ENCODE measurements around the gene AKT1.

Gene AKT1

DNA sequence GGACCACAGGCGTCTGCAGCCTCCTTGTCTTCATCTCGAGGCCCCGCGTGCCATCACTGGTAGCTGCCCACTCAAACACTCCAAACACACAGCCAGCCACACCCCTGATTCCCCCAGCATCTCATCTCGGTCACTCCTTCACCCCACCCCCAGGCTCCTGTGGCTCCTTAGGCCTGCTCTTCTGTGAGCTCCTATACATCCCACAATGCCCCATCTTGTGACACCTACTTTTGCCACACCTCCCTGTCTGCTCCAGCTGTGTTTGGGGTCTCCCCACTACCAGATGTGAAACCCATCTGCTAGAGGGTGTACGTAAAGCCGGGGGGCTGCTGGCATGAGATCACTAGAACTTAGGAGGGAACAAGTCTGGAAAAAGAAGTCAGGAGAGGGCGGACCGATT is 4.1 kb downstream of the AKT1 start:
- Histone ChIP-seq H3K9me3 (ENCODE audit: control insufficient read depth, insufficient read depth, low read length) (no peaks in the 10 kb centered on the region), H3K4me3 (ENCODE audit: low read length) (no peak overlapping the region), H3K27me3 (ENCODE audit: control insufficient read depth, low read length) (peaks cover 6% of the 10 kb centered on the region), H4K20me1 (ENCODE audit: control insufficient read depth, insufficient read depth, low read depth, low read length) (peaks cover 14% of the 10 kb centered on the region), H3F3A (ENCODE audit: control insufficient read depth, insufficient read depth) (no peaks in the 10 kb centered on the region), H3K36me3 (ENCODE audit: control insufficient read depth, low read length) (peaks cover 45% of the 10 kb centered on the region), H3K9me2 (replicated peaks; ENCODE audit: control insufficient read depth, low read length) (no peaks in the 10 kb centered on the region), H3K4me2 (ENCODE audit: low read length) (no peak overlapping the region), H3K27ac (ENCODE audit: low read depth, low read length) (no peak overlapping the region), H3K4me1 (ENCODE audit: control insufficient read depth, low read length) (peaks cover 19% of the 10 kb centered on the region), H3K79me2 (ENCODE audit: control insufficient read depth, low read length) (peaks cover 69% of the 10 kb centered on the region)
- no peak for TF ChIP-seq CTCF (IDR thresholded peaks at IDR 0.05; ENCODE audit: low read depth, low read length, poor library complexity, severe bottlenecking)
- no peak for TF ChIP-seq EZH2phosphoT487 (IDR thresholded peaks at IDR 0.05; ENCODE audit: borderline replicate concordance, low read length)

- Histone ChIP-seq H3K79me2 (ENCODE audit: control insufficient read depth, low read length) (peaks cover 69% of the 10 kb centered on the region), H4K20me1 (ENCODE audit: control insufficient read depth, insufficient read depth, low read depth, low read length) (peaks cover 14% of the 10 kb centered on the region), H3K27ac (ENCODE audit: low read depth, low read length) (no peak overlapping the region), H3K9me3 (ENCODE audit: control insufficient read depth, insufficient read depth, low read length) (no peaks in the 10 kb centered on the region), H3K27me3 (ENCODE audit: control insufficient read depth, low read length) (no peaks in the 10 kb centered on the region), H3K9me2 (replicated peaks; ENCODE audit: control insufficient read depth, low read length) (no peaks in the 10 kb centered on the region), H3K36me3 (ENCODE audit: control insufficient read depth, low read length) (peaks cover 45% of the 10 kb centered on the region), H3K4me3 (ENCODE audit: low read length) (no peak overlapping the region), H3F3A (ENCODE audit: control insufficient read depth, insufficient read depth) (no peaks in the 10 kb centered on the region), H3K4me1 (ENCODE audit: control insufficient read depth, low read length) (peaks cover 12% of the 10 kb centered on the region), H3K4me2 (ENCODE audit: low read length) (no peak overlapping the region)
- no peak for TF ChIP-seq EZH2phosphoT487 (IDR thresholded peaks at IDR 0.05; ENCODE audit: borderline replicate concordance, low read length)
- no peak for TF ChIP-seq CTCF (IDR thresholded peaks at IDR 0.05; ENCODE audit: low read depth, low read length, poor library complexity, severe bottlenecking)
Observed at GRCh38 chr14:104789752-104790743, 5.5 kb downstream of the AKT1 start.

GRCh38 chr14:104788873-104789663 is 6.5 kb downstream of the AKT1 start:
- Histone ChIP-seq H3K27me3 (ENCODE audit: control insufficient read depth, low read length) (no peaks in the 10 kb centered on the region), H3K79me2 (ENCODE audit: control insufficient read depth, low read length) (peaks cover 59% of the 10 kb centered on the region), H3F3A (ENCODE audit: control insufficient read depth, insufficient read depth) (no peaks in the 10 kb centered on the region), H3K9me2 (replicated peaks; ENCODE audit: control insufficient read depth, low read length) (no peaks in the 10 kb centered on the region), H3K36me3 (ENCODE audit: control insufficient read depth, low read length) (peaks cover 45% of the 10 kb centered on the region), H3K4me2 (ENCODE audit: low read length) (no peak overlapping the region), H3K4me1 (ENCODE audit: control insufficient read depth, low read length) (peaks cover 7% of the 10 kb centered on the region), H3K9me3 (ENCODE audit: control insufficient read depth, insufficient read depth, low read length) (no peaks in the 10 kb centered on the region), H3K27ac (ENCODE audit: low read depth, low read length) (no peak overlapping the region), H4K20me1 (ENCODE audit: control insufficient read depth, insufficient read depth, low read depth, low read length) (peaks cover 7% of the 10 kb centered on the region), H3K4me3 (ENCODE audit: low read length) (no peak overlapping the region)
- TF ChIP-seq CTCF (IDR thresholded peaks at IDR 0.05; ENCODE audit: low read depth, low read length, poor library complexity, severe bottlenecking) (no peak), EZH2phosphoT487 (IDR thresholded peaks at IDR 0.05; ENCODE audit: borderline replicate concordance, low read length) (no peak)

Data from DOHH2 (cell line).